K562 (cell line): ENCODE results near the gene MYB. TPM values are rescaled to one million over a fixed set of nuclear protein-coding genes. Genes with fewer than 3 reads are reported as not detected.

ENCODE experiments used
- CAMTA2 ChIP-seq: fragments of 250-450 bp; sonication (Bioruptor Pico); conservative IDR thresholded peaks from 2 replicates; pipeline ENCODE4 v1.5.1; 2022
- CBX1 ChIP-seq: sonication (generic); IDR thresholded peaks from 2 replicates; pipeline ENCODE4 v1.6.1; 2016; ENCODE audit warnings: antibody characterized with exemption, low read depth, mild to moderate bottlenecking
- CC2D1A ChIP-seq: fragments of 450-650 bp; IDR thresholded peaks from 2 replicates; pipeline ENCODE4 v1.6.1; 2017; ENCODE audit warnings: mild to moderate bottlenecking
- CEBPG ChIP-seq, 3 experiments: fragments of 200-800 bp in 1 of 3; sonication (Bioruptor generic) in 1 of 3; sonication (generic) in 1 of 3; formaldehyde crosslinking in 1 of 3; IDR thresholded peaks in 2 of 3; conservative IDR thresholded peaks in 1 of 3; 2 replicates each; pipeline versions ENCODE4 v1.6.1 to v1.8.0; 2016 to 2022; ENCODE audit warnings: missing compliant biosample characterization in 2 of 3, missing genetic modification characterization in 2 of 3, mild to moderate bottlenecking in 1 of 3, missing genetic modification reagents in 1 of 3
- CREB1 ChIP-seq, 2 experiments: sonication (generic) in 1 of 2; formaldehyde crosslinking in 1 of 2; IDR thresholded peaks; 2 replicates each; pipeline versions ENCODE4 v1.6.1 to v1.8.0; 2012 to 2022; ENCODE audit warnings: inconsistent platforms in 1 of 2, mild to moderate bottlenecking in 1 of 2, missing genetic modification reagents in 1 of 2, moderate library complexity in 1 of 2
- FOXM1 ChIP-seq, 2 experiments: fragments of 450-650 bp in 1 of 2; sonication (generic) in 1 of 2; formaldehyde crosslinking in 1 of 2; IDR thresholded peaks; 2 replicates each; pipeline versions ENCODE4 v1.6.1 to v1.9.0; 2017 to 2022; ENCODE audit warnings: low read depth in 2 of 2, mild to moderate bottlenecking in 2 of 2, missing genetic modification reagents in 1 of 2, moderate library complexity in 1 of 2
- JUN ChIP-seq, 2 experiments: sonication (generic) in 1 of 2; formaldehyde crosslinking in 1 of 2; IDR thresholded peaks; 2 replicates each; pipeline versions ENCODE4 v1.6.1 to v1.8.0; 2012 to 2022; ENCODE audit warnings: borderline replicate concordance in 2 of 2, mild to moderate bottlenecking in 2 of 2, improper control_type of control experiment in 1 of 2, low read depth in 1 of 2, low read length in 1 of 2, missing genetic modification reagents in 1 of 2
- MXI1 ChIP-seq: IDR thresholded peaks from 2 replicates; pipeline ENCODE4 v1.6.1; 2011; ENCODE audit warnings: low read depth, mild to moderate bottlenecking, improper control_type of control experiment, low read length
- NCOA6 ChIP-seq: fragments of 450-650 bp; IDR thresholded peaks from 2 replicates; pipeline ENCODE4 v1.6.1; 2017; ENCODE audit warnings: mild to moderate bottlenecking
- NCOR1 ChIP-seq: fragments of 450-650 bp; IDR thresholded peaks from 2 replicates; pipeline ENCODE4 v1.6.1; 2016; ENCODE audit warnings: mild to moderate bottlenecking, moderate library complexity
- NR2C1 ChIP-seq, 2 experiments: fragments of 450-650 bp; IDR thresholded peaks; 2 replicates each; pipeline ENCODE4 v1.6.1; 2017; ENCODE audit warnings: mild to moderate bottlenecking in 2 of 2, antibody characterized with exemption in 1 of 2, inconsistent platforms in 1 of 2, missing compliant biosample characterization in 1 of 2, missing genetic modification characterization in 1 of 2
- NR2C2 ChIP-seq, 2 experiments: fragments of 200-800 bp in 1 of 2; sonication (Bioruptor generic) in 1 of 2; sonication (generic) in 1 of 2; formaldehyde crosslinking in 1 of 2; IDR thresholded peaks; 2 replicates each; pipeline versions ENCODE4 v1.6.1 to v1.8.0; 2016 to 2022; ENCODE audit warnings: mild to moderate bottlenecking in 1 of 2, missing compliant biosample characterization in 1 of 2, missing genetic modification characterization in 1 of 2, missing genetic modification reagents in 1 of 2
- PCBP2 ChIP-seq: fragments of 200-400 bp; formaldehyde crosslinking; IDR thresholded peaks from 2 replicates; pipeline ENCODE4 v1.6.1; 2018; ENCODE audit warnings: low read length, low read depth, mild to moderate bottlenecking, moderate library complexity; ENCODE audit not compliant: poor library complexity, severe bottlenecking
- PRPF4 ChIP-seq: fragments of 200-400 bp; formaldehyde crosslinking; IDR thresholded peaks from one replicate; pipeline ENCODE4 v1.6.1; 2017; ENCODE audit warnings: low read length, low read depth, mild to moderate bottlenecking; ENCODE audit not compliant: insufficient read depth, poor library complexity, severe bottlenecking
- RNF2 ChIP-seq: sonication (generic); IDR thresholded peaks from 2 replicates; pipeline ENCODE4 v1.6.1; 2016
- SMAD4 ChIP-seq: fragments of 250-450 bp; sonication (Bioruptor Pico); conservative IDR thresholded peaks from 2 replicates; pipeline ENCODE4 v1.8.0; 2021; ENCODE audit warnings: inconsistent platforms, mild to moderate bottlenecking, moderate library complexity
- TAL1 ChIP-seq: fragments of 450-650 bp; IDR thresholded peaks from 2 replicates; pipeline ENCODE4 v1.6.1; 2016; ENCODE audit warnings: mild to moderate bottlenecking
- polyA plus RNA-seq, 8 experiments: library from polyadenylated mRNA; depleted of rRNA in 4 of 8; stranded (reverse) in 5 of 8; unstranded in 3 of 8; fragments of >200 nt; fragmentation: Nextera tagmentation in 2 of 8; fragmentation: Illumina TruSeq in 1 of 8; extraction: Ambion mirVana in 2 of 8; extraction: Trizol in 1 of 8; gene quantifications; 2 replicates each; pipeline versions ENCODE4 v1.2.1 to v1.2.3, GENCODE V29; 2011 to 2014; ENCODE audit warnings: inconsistent platforms in 1 of 8, missing spikeins in 1 of 8
- total RNA-seq, 7 experiments: library from RNA; depleted of rRNA in 6 of 7; stranded (reverse); fragments of >200 nt in 6 of 7; fragmentation: Illumina TruSeq in 2 of 7; extraction: Trizol in 2 of 7; gene quantifications; 2 replicates each; pipeline versions ENCODE4 v1.2.1 to v1.2.3, GENCODE V29; 2011 to 2021; ENCODE audit warnings: low replicate concordance in 1 of 7
- TF ChIP-seq, protein P1 (sequence below), 3 experiments: IDR thresholded peaks in 2 of 3; conservative IDR thresholded peaks in 1 of 3; 2 replicates each; pipeline ENCODE4 v1.5.1; 2011 to 2012; ENCODE audit warnings: low read length in 3 of 3, mild to moderate bottlenecking in 3 of 3, control low read depth in 2 of 3, improper control_type of control experiment in 1 of 3, inconsistent platforms in 1 of 3, low read depth in 1 of 3, mixed read lengths in 1 of 3, moderate library complexity in 1 of 3; ENCODE audit not compliant: insufficient read depth in 2 of 3
- TF ChIP-seq, protein P2 (sequence below): fragments of 450-650 bp; formaldehyde crosslinking; conservative IDR thresholded peaks from 2 replicates; pipeline ENCODE4 v1.4.0; 2022; ENCODE audit warnings: mild to moderate bottlenecking, missing genetic modification characterization
- TF ChIP-seq, protein P3 (sequence below): IDR thresholded peaks from 2 replicates; pipeline ENCODE4 v1.6.1; 2012; ENCODE audit warnings: low read depth, low read length, improper control_type of control experiment, borderline replicate concordance

MYB gene
- total and polyA plus RNA-seq, 9 of the 15 experiments (the other 6 are each of a cell fraction or from before 2014, with no cell fraction given) = 35.8 to 218 (median 140) TPM

DNA sequence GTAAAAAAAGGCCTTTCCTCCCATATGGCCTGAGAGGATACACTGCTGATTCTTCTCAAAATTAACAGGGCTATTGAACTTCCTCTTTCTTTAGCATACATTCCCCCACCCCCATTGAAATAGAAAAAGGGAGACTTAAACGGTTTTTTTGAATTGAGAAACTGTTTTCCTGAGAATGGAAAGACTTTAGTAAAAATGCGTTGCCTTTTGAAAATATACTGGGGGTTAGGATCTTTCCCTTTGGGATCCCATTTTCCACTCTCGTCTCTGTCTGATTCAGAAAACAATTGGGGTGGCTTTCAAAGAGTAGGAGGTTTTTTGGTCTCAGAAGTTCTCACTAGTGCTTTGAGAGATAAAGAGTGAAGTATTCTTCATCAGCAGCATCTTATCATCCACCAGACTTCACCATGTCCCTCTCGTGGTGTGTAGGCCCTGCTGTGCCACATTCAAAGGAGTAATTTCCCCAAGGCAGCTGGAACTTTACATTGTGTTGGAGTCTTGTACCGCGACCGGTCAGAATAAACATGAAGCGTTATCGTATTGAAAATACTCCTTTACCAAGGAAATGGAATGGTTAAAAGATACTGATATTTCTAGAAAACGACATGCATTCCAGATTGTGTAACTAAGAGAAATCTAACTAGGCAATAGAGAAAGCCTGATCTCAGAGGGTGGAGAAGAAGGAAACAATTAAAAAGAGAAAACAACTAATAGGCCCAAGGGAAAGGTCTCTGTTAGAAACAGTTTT is 10.6 kb downstream of the MYB start (continued):
- TF ChIP-seq, protein P1, sequence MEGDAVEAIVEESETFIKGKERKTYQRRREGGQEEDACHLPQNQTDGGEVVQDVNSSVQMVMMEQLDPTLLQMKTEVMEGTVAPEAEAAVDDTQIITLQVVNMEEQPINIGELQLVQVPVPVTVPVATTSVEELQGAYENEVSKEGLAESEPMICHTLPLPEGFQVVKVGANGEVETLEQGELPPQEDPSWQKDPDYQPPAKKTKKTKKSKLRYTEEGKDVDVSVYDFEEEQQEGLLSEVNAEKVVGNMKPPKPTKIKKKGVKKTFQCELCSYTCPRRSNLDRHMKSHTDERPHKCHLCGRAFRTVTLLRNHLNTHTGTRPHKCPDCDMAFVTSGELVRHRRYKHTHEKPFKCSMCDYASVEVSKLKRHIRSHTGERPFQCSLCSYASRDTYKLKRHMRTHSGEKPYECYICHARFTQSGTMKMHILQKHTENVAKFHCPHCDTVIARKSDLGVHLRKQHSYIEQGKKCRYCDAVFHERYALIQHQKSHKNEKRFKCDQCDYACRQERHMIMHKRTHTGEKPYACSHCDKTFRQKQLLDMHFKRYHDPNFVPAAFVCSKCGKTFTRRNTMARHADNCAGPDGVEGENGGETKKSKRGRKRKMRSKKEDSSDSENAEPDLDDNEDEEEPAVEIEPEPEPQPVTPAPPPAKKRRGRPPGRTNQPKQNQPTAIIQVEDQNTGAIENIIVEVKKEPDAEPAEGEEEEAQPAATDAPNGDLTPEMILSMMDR (IDR thresholded peaks at IDR 0.05 in 2 of 3, conservative IDR thresholded peaks at IDR 0.05 in 1 of 3; ENCODE audit: insufficient read depth in 2 of 3, low read depth in 1 of 3, low read length in 3 of 3) = 0 out of 6 replicates have a peak, but pooled peaks of 1 of the 3 experiments have one; percentile 2
- TF ChIP-seq CAMTA2 (CRISPR knock-in tag) = no peak
- 0 out of 2 replicates have a peak, but pooled peaks have one; percentile 13 for TF ChIP-seq NR2C1 (IDR thresholded peaks at IDR 0.05)
- 0 out of 2 replicates have a peak, but pooled peaks have one; percentile 18 for TF ChIP-seq NR2C1 (tag; IDR thresholded peaks at IDR 0.05)
- TF ChIP-seq NR2C2 (CRISPR knock-in tag; IDR thresholded peaks at IDR 0.05) = no peak
- peak; percentile 74 for TF ChIP-seq NR2C2 (tag; IDR thresholded peaks at IDR 0.05)
- TF ChIP-seq NCOA6 = no peak
- TF ChIP-seq CEBPG (CRISPR knock-in tag; IDR thresholded peaks at IDR 0.05) = no peak
- peak in 1 of 2 experiments; percentile 57; a peak in 2 of 4 replicates for TF ChIP-seq CEBPG (tag; conservative IDR thresholded peaks at IDR 0.05 in 1 of 2, IDR thresholded peaks at IDR 0.05 in 1 of 2)
- TF ChIP-seq, protein P2, sequence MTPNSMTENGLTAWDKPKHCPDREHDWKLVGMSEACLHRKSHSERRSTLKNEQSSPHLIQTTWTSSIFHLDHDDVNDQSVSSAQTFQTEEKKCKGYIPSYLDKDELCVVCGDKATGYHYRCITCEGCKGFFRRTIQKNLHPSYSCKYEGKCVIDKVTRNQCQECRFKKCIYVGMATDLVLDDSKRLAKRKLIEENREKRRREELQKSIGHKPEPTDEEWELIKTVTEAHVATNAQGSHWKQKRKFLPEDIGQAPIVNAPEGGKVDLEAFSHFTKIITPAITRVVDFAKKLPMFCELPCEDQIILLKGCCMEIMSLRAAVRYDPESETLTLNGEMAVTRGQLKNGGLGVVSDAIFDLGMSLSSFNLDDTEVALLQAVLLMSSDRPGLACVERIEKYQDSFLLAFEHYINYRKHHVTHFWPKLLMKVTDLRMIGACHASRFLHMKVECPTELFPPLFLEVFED (CRISPR knock-in tag) = no peak
- TF ChIP-seq FOXM1 (IDR thresholded peaks at IDR 0.05; ENCODE audit: low read depth) = peak; percentile 90
- TF ChIP-seq FOXM1 (CRISPR knock-in tag; IDR thresholded peaks at IDR 0.05; ENCODE audit: low read depth) = no peak
- TF ChIP-seq CC2D1A = 0 out of 2 replicates have a peak, but pooled peaks have one; percentile 73
- no peak for TF ChIP-seq MXI1
- peak; percentile 56; the same call in 1 of the 2 replicates for TF ChIP-seq CREB1 (IDR thresholded peaks at IDR 0.05)
- TF ChIP-seq CREB1 (CRISPR knock-in tag; IDR thresholded peaks at IDR 0.05) = no peak
- TF ChIP-seq JUN (IDR thresholded peaks at IDR 0.05; ENCODE audit: borderline replicate concordance, low read depth, low read length) = no peak
- no peak for TF ChIP-seq JUN (CRISPR knock-in tag; IDR thresholded peaks at IDR 0.05; ENCODE audit: borderline replicate concordance)
- TF ChIP-seq, protein P3, sequence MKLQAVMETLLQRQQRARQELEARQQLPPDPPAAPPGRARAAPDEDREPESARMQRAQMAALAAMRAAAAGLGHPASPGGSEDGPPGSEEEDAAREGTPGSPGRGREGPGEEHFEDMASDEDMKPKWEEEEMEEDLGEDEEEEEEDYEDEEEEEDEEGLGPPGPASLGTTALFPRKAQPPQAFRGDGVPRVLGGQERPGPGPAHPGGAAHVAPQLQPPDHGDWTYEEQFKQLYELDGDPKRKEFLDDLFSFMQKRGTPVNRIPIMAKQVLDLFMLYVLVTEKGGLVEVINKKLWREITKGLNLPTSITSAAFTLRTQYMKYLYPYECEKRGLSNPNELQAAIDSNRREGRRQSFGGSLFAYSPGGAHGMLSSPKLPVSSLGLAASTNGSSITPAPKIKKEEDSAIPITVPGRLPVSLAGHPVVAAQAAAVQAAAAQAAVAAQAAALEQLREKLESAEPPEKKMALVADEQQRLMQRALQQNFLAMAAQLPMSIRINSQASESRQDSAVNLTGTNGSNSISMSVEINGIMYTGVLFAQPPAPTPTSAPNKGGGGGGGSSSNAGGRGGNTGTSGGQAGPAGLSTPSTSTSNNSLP = 0 out of 2 replicates have a peak, but pooled peaks have one; percentile 4
- peak; percentile 81 for TF ChIP-seq TAL1
- TF ChIP-seq PCBP2 = no peak
- peak; percentile 76 for TF ChIP-seq NCOR1
- TF ChIP-seq RNF2 = peak; percentile 41; the same call in 1 of the 2 replicates
- no peak for TF ChIP-seq CBX1
- TF ChIP-seq PRPF4 = no peak
- TF ChIP-seq SMAD4 (CRISPR knock-in tag) = peak; percentile 42; the same call in 1 of the 2 replicates
